ENCODE results near the gene TNFRSF8.

DNA sequence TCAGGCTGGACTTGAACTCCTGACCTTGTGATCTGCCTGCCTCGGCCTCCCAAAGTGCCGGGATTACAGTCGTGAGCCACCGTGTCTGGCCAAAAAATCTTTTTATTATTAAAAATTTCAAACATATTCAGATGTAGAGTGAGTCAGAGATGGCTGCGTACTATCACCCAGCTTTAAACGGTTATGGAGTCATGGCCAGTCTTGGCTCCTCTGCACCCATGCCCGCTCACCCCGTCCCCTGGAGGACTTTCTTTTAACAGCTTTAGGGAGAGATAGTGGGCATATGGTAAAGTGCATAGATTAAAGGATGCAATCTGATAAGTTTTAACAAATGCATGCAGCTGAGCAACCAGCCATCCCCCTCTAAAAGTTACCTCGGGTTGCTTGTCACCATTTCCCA, 51.8 kb downstream of the TNFRSF8 start:
- TF ChIP-seq, protein P1, sequence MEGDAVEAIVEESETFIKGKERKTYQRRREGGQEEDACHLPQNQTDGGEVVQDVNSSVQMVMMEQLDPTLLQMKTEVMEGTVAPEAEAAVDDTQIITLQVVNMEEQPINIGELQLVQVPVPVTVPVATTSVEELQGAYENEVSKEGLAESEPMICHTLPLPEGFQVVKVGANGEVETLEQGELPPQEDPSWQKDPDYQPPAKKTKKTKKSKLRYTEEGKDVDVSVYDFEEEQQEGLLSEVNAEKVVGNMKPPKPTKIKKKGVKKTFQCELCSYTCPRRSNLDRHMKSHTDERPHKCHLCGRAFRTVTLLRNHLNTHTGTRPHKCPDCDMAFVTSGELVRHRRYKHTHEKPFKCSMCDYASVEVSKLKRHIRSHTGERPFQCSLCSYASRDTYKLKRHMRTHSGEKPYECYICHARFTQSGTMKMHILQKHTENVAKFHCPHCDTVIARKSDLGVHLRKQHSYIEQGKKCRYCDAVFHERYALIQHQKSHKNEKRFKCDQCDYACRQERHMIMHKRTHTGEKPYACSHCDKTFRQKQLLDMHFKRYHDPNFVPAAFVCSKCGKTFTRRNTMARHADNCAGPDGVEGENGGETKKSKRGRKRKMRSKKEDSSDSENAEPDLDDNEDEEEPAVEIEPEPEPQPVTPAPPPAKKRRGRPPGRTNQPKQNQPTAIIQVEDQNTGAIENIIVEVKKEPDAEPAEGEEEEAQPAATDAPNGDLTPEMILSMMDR (IDR thresholded peaks at IDR 0.05; ENCODE audit: insufficient read depth, low read length, poor library complexity, severe bottlenecking), result no peak
- TF ChIP-seq EZH2phosphoT487 (conservative IDR thresholded peaks at IDR 0.05; ENCODE audit: low read length), result no peak

All from SU-DHL-6 (cell line).